IMR-90 (cell line): Measurements from ENCODE around the gene POLR2J2.
"Not testable (repeated sequence)": the region's sequence is repeated elsewhere in the genome, so short reads cannot be mapped to it uniquely, and the experiment has no call there.

Experiments
- POLR2A ChIP-seq: IDR thresholded peaks from 2 replicates; pipeline ENCODE4 v1.6.1; 2012; ENCODE audit warnings: mild to moderate bottlenecking, low read depth, low read length
- RFX5 ChIP-seq: IDR thresholded peaks from 2 replicates; pipeline ENCODE4 v1.8.0; 2012; ENCODE audit warnings: low read depth, mild to moderate bottlenecking, low read length, moderate library complexity
- TF ChIP-seq, protein P1 (sequence below): conservative IDR thresholded peaks from 2 replicates; pipeline ENCODE4 v1.5.1; 2012; ENCODE audit warnings: mild to moderate bottlenecking, low read depth, low read length, improper control_type of control experiment

- TF ChIP-seq, protein P1, sequence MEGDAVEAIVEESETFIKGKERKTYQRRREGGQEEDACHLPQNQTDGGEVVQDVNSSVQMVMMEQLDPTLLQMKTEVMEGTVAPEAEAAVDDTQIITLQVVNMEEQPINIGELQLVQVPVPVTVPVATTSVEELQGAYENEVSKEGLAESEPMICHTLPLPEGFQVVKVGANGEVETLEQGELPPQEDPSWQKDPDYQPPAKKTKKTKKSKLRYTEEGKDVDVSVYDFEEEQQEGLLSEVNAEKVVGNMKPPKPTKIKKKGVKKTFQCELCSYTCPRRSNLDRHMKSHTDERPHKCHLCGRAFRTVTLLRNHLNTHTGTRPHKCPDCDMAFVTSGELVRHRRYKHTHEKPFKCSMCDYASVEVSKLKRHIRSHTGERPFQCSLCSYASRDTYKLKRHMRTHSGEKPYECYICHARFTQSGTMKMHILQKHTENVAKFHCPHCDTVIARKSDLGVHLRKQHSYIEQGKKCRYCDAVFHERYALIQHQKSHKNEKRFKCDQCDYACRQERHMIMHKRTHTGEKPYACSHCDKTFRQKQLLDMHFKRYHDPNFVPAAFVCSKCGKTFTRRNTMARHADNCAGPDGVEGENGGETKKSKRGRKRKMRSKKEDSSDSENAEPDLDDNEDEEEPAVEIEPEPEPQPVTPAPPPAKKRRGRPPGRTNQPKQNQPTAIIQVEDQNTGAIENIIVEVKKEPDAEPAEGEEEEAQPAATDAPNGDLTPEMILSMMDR, result not testable (repeated sequence)
- TF ChIP-seq RFX5, POLR2A: not testable (repeated sequence)
Observed at GRCh38 chr7:102667523-102667922, 3.9 kb downstream of the POLR2J2 start.
